Ramos (cell line): ENCODE measurements around the gene MAGI3.
"Not testable (repeated sequence)": the region's sequence is repeated elsewhere in the genome, so short reads cannot be mapped to it uniquely, and the experiment has no call there.

Experiments used
- in situ Hi-C: fragments of 300-500 bp; cut with MboI; formaldehyde crosslinking; loops from one replicate; pipeline ENCODE4 v1.14.3; 2022; ENCODE audit warnings: low sequenced_read_pairs; ENCODE audit not compliant: unreplicated experiment

The MAGI3 gene

DNA sequence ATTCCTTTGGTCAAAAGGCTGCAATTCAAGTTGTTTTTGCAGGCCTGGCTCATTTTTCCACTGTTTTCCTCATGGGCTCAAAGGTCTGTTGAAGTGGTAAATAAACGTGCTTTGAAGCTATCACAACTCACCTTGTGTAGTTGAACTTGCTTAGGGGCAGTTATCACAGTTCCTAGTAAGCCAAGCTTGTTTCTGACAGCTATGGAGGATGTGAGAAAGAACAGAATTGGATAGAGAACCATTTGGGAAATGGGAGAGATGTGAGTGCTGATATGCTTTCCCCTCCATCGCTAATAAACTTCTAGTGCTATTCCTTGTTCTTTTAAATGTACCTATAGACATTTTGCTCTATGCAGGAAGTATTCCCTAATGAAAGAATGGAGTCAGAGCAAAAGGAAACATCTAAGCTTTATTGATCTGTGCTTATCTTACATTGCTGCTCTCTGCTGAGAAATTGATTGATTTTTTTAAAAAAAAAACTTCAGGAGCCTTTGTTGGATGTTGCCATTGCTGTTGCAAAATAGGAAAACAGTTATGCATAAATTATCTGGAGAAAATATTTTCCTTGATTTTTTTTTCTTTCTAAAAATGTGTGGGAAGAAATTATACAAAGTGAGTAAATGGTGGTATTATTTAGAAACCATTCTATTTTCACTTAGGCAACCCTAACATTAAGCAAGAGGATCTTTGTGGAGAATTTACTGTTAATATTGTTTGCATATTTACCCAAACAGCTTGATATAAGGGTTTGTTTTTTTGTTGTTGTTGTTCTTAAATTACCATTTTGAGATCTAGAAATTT lies 118.2 kb downstream of the MAGI3 start:
- in situ Hi-C loops = no loop called here

- in situ Hi-C loops = not testable (repeated sequence)
These were observed 119.5 kb downstream of the MAGI3 start for GRCh38 chr1:113509766-113510165.

DNA sequence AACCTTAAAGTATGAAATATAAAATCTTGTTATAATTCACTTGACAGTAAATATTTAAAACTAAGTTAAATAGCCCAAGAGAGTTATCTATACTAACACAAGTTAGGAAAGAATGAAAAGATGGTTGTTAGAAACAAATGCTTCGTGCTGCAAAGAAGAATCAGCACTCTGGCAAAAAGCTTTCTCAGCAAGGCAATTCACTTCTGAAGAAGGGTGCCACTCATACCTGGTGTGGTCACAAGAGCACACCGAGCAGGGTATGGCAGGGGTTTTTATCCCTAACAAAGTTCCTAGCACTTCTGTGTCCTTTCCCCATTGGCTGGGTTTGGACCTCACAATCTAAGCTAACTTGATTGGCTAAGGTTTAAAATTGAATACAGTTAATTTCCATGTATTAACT lies 121.0 kb downstream of the MAGI3 start:
- in situ Hi-C loops = no loop called here

- in situ Hi-C loops = no loop called here
These were observed 125.2 kb downstream of the MAGI3 start for GRCh38 chr1:113515498-113515897.

DNA sequence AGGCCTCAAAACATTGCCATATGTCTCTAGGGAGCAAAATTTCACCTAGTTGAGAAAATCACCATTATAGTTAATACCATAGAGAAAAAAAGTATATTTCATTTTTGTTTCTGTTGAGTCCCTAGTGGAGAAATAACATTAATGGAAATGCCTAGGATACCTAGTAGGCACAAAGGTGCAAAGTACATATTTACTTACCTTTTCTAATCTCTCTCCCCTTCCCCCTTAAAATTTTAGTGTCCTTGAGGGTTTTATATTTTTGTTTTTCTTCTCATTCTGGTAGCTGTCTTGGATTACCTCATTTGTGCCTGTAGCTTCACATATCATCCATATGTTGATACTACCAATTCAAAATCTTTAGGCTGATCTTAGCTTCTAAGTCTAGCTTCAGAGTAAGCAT lies 127.0 kb downstream of the MAGI3 start:
- in situ Hi-C loops = no loop called here

DNA sequence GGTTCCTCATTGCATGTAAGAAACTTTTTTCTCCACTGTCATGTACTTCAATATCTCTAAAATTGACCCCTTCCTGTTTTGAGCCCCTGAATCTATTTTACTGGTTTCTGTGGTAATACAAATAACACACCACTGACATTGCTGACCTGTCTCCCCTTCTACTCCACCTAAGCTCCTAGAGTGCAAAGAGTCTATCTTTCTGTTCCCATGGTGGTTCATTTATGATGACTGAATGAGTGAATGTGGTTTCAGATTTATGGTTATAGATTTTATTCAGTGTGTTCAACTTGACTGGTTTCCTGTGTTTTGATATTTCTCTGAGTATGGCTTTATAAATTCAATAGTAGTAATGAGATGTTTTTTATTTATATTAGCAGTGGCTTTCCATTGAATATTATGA lies 127.7 kb downstream of the MAGI3 start:
- in situ Hi-C loops = no loop called here

DNA sequence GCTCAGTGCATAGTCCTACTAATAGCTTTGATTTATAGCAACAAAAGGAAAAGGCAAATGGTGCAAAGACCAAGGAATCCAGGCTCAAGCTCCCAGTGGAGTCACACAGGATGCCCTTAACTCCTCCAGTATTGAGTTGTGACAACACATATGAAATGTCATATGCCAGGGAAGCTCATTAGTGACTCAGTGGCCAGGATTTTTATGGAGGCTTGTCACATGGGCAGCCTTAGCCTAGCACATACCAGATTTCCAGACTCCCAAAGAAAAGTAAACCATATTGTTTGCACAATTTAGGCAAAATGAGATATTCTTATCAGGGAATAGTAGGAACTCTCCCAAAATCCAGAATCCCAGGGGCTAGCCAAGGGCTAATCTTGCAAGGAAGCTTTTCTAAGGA lies 129.2 kb downstream of the MAGI3 start:
- in situ Hi-C loops = no loop called here

- in situ Hi-C loops = no loop called here
These were observed 139.7 kb downstream of the MAGI3 start for GRCh38 chr1:113530021-113530420.

DNA sequence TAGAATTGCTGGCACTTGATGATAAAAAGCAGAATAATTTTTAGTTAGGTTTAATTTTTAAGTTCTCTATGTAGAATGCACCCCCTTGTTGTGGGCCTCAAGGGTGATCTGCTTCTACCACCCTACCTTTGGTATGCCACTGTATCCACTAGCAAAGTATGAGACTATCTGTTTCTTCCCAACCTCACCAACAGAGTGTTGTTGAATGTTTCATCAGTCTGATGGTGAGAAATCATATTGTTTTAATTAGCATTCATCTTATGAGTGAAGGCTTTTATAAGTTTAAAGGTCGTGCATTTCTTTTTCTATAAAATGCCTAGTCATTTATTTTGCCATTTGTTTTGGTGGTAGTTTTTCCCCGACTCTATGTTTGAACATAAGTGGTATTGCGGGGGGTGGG lies 141.0 kb downstream of the MAGI3 start:
- in situ Hi-C loops = no loop called here

DNA sequence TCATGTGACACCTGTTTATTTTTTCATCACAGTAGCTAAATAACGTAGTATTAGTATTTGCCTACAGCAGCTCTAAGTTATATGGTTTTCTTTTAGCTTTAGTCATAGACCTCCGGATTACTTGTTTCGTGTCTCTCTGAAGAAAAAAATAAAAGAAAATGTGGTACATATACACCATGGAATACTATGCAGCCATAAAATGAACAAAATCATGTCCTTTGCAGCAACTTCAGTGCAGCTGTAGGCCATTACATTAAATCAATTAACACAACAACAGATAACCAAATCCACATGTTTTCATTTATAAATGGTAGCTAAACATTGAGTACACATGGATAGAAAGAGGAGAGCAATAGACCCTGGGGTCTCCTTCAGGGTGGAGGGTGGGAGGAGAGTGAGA lies 142.7 kb downstream of the MAGI3 start:
- in situ Hi-C loops = no loop called here

DNA sequence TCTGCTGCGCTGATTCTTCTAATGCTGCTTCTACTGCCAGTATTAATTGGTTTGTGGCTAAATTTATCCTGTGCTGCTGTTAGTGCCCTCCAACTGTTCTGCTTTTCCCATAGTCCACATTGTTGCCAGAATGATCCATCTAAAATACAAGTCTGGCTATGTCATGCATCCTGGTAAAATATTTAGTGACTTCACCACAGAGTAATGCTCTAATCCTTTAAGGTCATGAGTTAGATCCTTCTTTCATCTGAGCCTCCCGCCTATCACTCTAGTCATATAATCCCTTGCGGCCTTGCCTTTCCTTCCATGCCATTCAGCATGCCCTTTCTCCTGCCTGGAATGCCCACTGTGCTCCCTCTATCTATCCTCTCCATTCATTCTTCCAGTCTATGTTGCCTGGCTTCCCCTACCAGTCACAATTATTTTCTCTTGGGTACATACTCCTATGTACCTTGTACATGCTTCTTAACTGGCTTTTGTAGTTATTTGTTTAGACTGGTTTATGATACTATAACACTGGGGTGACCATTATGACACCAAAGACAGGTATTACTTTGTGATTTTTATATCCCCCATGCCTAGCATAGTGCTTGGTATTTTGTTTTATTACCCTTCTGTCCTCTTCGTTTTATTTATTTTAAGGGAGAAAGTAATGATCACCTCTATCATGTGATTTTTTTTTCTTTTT lies 144.0 kb downstream of the MAGI3 start:
- in situ Hi-C loops = no loop called here

DNA sequence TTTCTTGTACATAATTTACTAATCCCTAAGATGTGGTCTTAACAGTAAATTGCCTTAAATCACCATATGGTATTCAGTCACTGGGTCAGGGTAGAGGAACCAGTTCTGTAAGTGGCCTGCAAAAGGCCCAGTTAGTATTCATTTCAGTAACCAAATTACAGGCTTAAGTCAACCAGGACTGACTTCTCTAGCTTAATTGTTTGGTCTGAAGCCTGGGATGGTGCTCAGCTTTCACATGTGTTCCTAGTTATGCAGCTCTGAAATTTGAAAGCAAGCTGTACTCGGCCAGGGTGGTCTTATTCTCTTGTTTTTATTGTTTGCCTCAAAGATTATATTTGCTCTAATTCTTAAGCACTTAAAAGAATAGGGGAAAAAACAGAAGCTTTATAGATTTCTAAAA lies 144.6 kb downstream of the MAGI3 start:
- in situ Hi-C loops = no loop called here

GRCh38 chr1:113536182-113536780 lies 146.0 kb downstream of the MAGI3 start:
- in situ Hi-C loops = no loop called here

GRCh38 chr1:113538225-113538624 lies 147.9 kb downstream of the MAGI3 start:
- in situ Hi-C loops = no loop called here

DNA sequence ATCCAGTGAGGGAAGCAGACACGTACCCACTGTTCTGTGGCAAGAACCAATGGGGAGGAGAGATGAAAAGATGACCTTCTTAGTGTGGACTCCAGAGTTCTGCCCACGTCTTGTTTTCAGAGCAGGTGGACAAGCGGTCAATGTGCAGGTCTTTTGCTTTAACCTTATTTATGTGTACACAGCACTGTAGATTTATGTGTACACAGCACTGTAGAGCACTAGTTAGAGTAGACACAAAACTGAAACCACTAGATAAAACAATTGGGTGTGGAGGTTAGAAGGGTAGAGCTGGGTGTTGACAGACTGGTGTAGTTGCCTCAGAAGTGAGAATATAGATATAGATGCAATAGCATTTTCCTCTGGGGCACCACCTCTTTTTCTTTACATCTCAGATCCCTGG lies 150.0 kb downstream of the MAGI3 start:
- in situ Hi-C loops = no loop called here

DNA sequence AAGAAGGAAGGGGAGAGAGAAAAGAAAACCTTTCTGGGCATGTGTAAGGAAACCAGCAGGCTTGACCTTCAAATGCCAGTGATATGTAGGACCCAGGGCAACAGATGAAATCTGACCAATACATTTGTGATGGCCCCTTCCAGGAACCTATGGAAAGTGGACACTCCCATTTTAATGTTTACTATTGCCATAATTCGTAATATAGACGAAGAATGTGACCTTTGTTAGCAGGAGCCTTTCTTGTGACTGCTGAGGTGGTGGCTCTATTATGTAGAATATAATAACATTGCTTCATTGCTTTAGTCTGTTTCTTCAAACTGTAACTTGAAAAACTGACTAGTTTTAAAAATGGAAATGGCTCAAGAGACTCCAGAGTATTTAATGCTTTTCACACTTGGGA lies 150.8 kb downstream of the MAGI3 start:
- in situ Hi-C loops = no loop called here

- in situ Hi-C loops = no loop called here
These were observed 151.9 kb downstream of the MAGI3 start for GRCh38 chr1:113542221-113542701.

DNA sequence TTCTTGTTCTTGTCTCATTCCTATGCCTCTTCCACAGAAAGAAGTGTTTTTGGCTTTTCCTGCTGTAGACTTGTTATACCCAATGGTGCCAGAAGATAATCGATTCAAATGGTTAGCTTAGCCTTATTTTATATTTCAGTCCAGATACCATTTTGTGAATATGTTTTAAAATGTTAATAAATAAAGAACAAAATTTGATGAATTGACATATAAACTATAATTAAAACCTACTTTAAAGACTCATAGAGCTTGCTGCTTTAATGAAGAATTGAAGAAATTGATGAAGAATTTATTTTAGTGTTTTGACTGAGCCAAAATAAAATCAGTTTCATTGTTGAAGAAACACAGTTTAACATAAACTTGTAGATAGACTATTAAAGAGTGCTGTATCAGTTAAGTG lies 152.8 kb downstream of the MAGI3 start:
- in situ Hi-C loops = no loop called here

DNA sequence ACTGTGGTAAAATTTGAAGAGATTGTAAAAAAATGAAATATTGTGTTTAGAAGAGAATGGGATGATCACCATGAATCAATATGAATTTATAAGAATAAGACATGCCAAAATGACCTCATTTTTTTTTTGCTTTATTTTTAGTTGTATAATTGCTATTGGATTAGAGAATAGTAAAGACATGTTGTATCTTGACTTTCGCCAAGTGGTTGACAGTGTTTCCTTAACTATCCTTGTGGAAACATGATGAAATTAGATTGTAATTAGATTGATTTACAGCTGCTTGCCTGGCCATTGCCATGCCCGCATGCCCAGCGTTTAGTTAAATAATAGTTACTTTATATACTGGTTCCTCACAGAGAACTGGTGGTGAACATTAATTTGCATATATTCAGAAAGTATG lies 154.9 kb downstream of the MAGI3 start:
- in situ Hi-C loops = no loop called here

GRCh38 chr1:113545626-113546025 lies 155.3 kb downstream of the MAGI3 start:
- in situ Hi-C loops = no loop called here

DNA sequence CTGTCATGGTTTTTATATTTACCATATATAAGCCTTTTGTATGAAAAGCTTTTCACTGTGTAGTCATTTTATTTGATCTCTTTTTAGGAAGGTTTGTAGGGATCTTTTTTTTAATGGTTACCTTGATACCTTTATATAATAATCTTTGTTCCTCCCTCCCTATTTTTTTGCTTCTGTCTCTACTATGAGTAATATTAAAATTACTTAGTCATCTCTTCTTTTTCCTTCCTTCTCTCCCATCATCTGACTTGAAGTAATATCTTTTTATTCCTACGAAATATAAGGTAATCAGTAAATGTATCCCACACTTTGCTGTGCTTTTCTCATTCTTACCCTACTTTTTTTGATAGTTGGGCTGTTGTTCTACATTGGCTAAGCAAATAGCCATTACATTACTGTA lies 161.4 kb downstream of the MAGI3 start:
- in situ Hi-C loops = no loop called here
